Heart left ventricle (tissue), 16 donors: Measurements from ENCODE around the gene FRRS1. TPM values are rescaled to one million over a fixed set of nuclear protein-coding genes. Genes with fewer than 3 reads are reported as not detected.

Experiments
- ATAC-seq, 4 donors: fragments of 200-7000 bp; cut with Tn5 transposase; one replicate each; pipeline ENCODE4 v1.9.1; 2020 to 2022; ENCODE audit warnings: moderate library complexity in 4 of 4, mild to moderate bottlenecking in 3 of 4, moderate number of reproducible peaks in 1 of 4
- DNase-seq, 5 donors: peaks; one replicate each; pipeline ENCODE4 v3.0.0-alpha.2; 2020
- H3K27ac ChIP-seq, 12 donors: fragments of 200-600 bp; sonication (generic) in 4 of 12; one replicate each; pipeline versions ENCODE4 v1.5.0 to v1.8.0; 2016 to 2022; ENCODE audit warnings: mild to moderate bottlenecking in 2 of 12
- H3K27me3 ChIP-seq, 9 donors: fragments of 200-600 bp; sonication (generic) in 2 of 9; one replicate each; pipeline versions ENCODE4 v1.5.1 to v1.8.0; 2016 to 2022; ENCODE audit warnings: mild to moderate bottlenecking in 3 of 9
- H3K36me3 ChIP-seq, 9 donors: fragments of 200-600 bp; sonication (generic) in 2 of 9; one replicate each; pipeline versions ENCODE4 v1.5.0 to v1.8.0; 2018 to 2022; ENCODE audit warnings: mild to moderate bottlenecking in 2 of 9
- H3K4me1 ChIP-seq, 12 donors: fragments of 200-600 bp; sonication (generic) in 4 of 12; one replicate each; pipeline versions ENCODE4 v1.5.0 to v1.8.0; 2016 to 2022; ENCODE audit warnings: mild to moderate bottlenecking in 3 of 12
- H3K4me3 ChIP-seq, 12 donors: fragments of 200-600 bp; sonication (generic) in 4 of 12; one replicate each; pipeline versions ENCODE4 v1.5.0 to v1.8.0; 2017 to 2022; ENCODE audit warnings: mild to moderate bottlenecking in 9 of 12, moderate library complexity in 4 of 12
- H3K9me3 ChIP-seq, 12 donors: fragments of 200-600 bp; sonication (generic) in 4 of 12; one replicate each; pipeline versions ENCODE4 v1.5.0 to v1.8.0; 2016 to 2022; ENCODE audit warnings: mild to moderate bottlenecking in 1 of 12
- POLR2A ChIP-seq, 2 donors: fragments of 450-650 bp; IDR thresholded peaks; one replicate each; pipeline ENCODE4 v1.6.1; 2017; ENCODE audit warnings: antibody characterized with exemption in 2 of 2, mild to moderate bottlenecking in 2 of 2, moderate library complexity in 2 of 2
- WGBS, 4 donors: extraction: QIAGEN DNeasy Blood & Tissue Kit in 2 of 4; methylation state at CpG; one replicate each; pipeline versions ENCODE4 v1.1.5 to v1.1.7; 2013 to 2018; 5-methylcytosine and 5-hydroxymethylcytosine counted together
- intact Hi-C, 10 donors: fragments of 100-400 bp; cut with DNase I; formaldehyde crosslinking; loops; one replicate each; pipeline versions ENCODE4 v1.11.1 to v1.14.2; 2022
- polyA plus RNA-seq, 2 donors: library from polyadenylated mRNA; stranded (reverse); fragments of 200-250 nt; gene quantifications; one replicate each; pipeline ENCODE4 v1.2.3, GENCODE V29; 2013
- total RNA-seq, 9 donors: library from RNA; depleted of rRNA in 2 of 9; stranded (reverse); fragments of >200 nt in 2 of 9; fragmentation: NEBNext Ultra II Directional in 3 of 9; extraction: Animal tissue kit (Norgen Biotek cat#: 25700) in 3 of 9; gene quantifications; one replicate each; pipeline versions ENCODE4 v1.1.0 to v1.2.4, GENCODE V29; 2016 to 2023
- TF ChIP-seq, protein P1 (sequence below), 12 donors: fragments of 200-600 bp; sonication (generic) in 4 of 12; IDR thresholded peaks; one replicate each; pipeline versions ENCODE4 v1.5.0 to v1.8.0; 2018 to 2022; ENCODE audit warnings: antibody characterized with exemption in 12 of 12, mild to moderate bottlenecking in 5 of 12
- donor health status: ischemic (EF 13 %, LVEDD 7.1; RV severe dilation, severe dysfunction).
- donor health status: healthy with polysubstance abuse.
- donor health status: DM: no; HTN: yes; CAD: no.
- donor health status: DM: no; HTN: no; CAD: no.
- donor health status: ischemic (EF 25% LVEDD 6.9; RV normal size, moderate dysfunction).
- donor health status: ischemic (EF 25% LVEDD 5.7; RV mildly dilated, moderate dysfunction).
- donor health status: healthy.
- donor health status: DM: yes; HTN: yes; CAD: no.
- donor health status: ischemic (EF 35%, LVEDD 5.7; RV mildly dilated, moderate dysfunction).
- donor health status: nonischemic (EF 11% LVEDD 7.7; RV severe dilation, severe dysfunction).
- donor health status: DM: yes; HTN: yes; CAD: no.
- donor health status: PGD.
- donor health status: ischemic (EF 29% LVEDD 5.4; RV normal size, mild dysfunction).
- donor health status: nonischemic (EF 23%, LVEDD 6.1; RV moderate dilation, normal function).

FRRS1 gene
- total and polyA plus RNA-seq, 11 donors = 0.50 to 9.3 (median 5.4) TPM

DNA sequence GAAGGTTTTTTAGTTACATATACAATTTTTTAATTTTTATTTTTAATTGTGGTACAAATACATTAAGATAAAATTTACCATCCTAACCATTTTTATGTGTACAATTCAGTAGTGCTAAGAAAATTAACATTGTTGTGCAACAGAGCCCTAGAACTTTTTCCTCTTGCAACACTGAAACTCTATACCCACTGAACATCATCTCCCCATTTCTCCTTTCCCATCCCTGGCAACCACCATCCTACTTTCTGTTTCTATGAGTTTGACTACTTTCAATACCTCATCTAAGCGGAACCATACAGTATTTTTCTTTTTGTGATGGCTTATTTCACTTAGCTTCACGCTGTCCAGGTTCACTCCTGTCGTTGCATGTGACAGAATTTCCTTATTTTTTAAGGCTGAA lies 66.4 kb downstream of the FRRS1 start:
- Histone ChIP-seq H3K9me3 (peaks cover 0 to 6% (median 0%) of the 10 kb centered on the region in 12 donors), H3K4me1 (peaks cover 0 to 8% (median 0%) of the 10 kb centered on the region in 12 donors), H3K27me3 (no peaks in the 10 kb centered on the region), H3K36me3 (peaks cover 0 to 9% (median 2%) of the 10 kb centered on the region in 9 donors), H3K4me3 (no peak overlapping the region), H3K27ac (no peak overlapping the region)
- DNase-seq (no peak), ATAC-seq (no peak)
- 92 to 95% (median 94%) methylated on average over 3 of the region's 3 CpGs for WGBS, 4 donors
- TF ChIP-seq, protein P1, sequence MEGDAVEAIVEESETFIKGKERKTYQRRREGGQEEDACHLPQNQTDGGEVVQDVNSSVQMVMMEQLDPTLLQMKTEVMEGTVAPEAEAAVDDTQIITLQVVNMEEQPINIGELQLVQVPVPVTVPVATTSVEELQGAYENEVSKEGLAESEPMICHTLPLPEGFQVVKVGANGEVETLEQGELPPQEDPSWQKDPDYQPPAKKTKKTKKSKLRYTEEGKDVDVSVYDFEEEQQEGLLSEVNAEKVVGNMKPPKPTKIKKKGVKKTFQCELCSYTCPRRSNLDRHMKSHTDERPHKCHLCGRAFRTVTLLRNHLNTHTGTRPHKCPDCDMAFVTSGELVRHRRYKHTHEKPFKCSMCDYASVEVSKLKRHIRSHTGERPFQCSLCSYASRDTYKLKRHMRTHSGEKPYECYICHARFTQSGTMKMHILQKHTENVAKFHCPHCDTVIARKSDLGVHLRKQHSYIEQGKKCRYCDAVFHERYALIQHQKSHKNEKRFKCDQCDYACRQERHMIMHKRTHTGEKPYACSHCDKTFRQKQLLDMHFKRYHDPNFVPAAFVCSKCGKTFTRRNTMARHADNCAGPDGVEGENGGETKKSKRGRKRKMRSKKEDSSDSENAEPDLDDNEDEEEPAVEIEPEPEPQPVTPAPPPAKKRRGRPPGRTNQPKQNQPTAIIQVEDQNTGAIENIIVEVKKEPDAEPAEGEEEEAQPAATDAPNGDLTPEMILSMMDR (IDR thresholded peaks at IDR 0.05) = no peak
- no peak for TF ChIP-seq POLR2A (IDR thresholded peaks at IDR 0.05)
- intact Hi-C loops = loop anchor here in 7 of 10 donors (10.0 kb wide), 4 partner anchors 105 to 905 kb away; no protein-coding TSS in a partner anchor

GRCh38 chr1:99697580-99697979 lies 68.9 kb downstream of the FRRS1 start:
- Histone ChIP-seq H3K4me1 (peaks cover 0 to 1% (median 0%) of the 10 kb centered on the region in 12 donors), H3K27ac (no peak overlapping the region), H3K9me3 (peaks cover 0 to 6% (median 0%) of the 10 kb centered on the region in 12 donors), H3K4me3 (no peak overlapping the region), H3K36me3 (peaks cover 0 to 34% (median 22%) of the 10 kb centered on the region in 9 donors), H3K27me3 (no peaks in the 10 kb centered on the region)
- 43 to 53% (median 50%) methylated on average over 1 of the region's 1 CpG for WGBS, 4 donors
- no peak for TF ChIP-seq POLR2A (IDR thresholded peaks at IDR 0.05)
- no peak for DNase-seq
- ATAC-seq = no peak
- intact Hi-C loops = loop anchor here in 1 of 10 donors (10.0 kb wide), 1 partner anchor 373 kb away; no protein-coding TSS in a partner anchor

GRCh38 chr1:99696616-99697015 lies 69.8 kb downstream of the FRRS1 start:
- no peak overlapping the region for H3K27ac ChIP-seq
- TF ChIP-seq, protein P1 (IDR thresholded peaks at IDR 0.05) = no peak
- no peak for TF ChIP-seq POLR2A (IDR thresholded peaks at IDR 0.05)
- no peak for DNase-seq
- intact Hi-C loops = loop anchor here in 1 of 10 donors (10.0 kb wide), 1 partner anchor 372 kb away; no protein-coding TSS in a partner anchor
- H3K9me3 ChIP-seq = peaks cover 0 to 6% (median 0%) of the 10 kb centered on the region in 12 donors
- ATAC-seq = peak in 3 of 4 donors; percentile 23 to 56 (median 39)
- peaks cover 0 to 11% (median 5%) of the 10 kb centered on the region in 12 donors for H3K4me1 ChIP-seq
- WGBS, 4 donors = 75 to 93% (median 91%) methylated on average over 2 of the region's 2 CpGs
- peaks cover 0 to 44% (median 30%) of the 10 kb centered on the region in 9 donors for H3K36me3 ChIP-seq
- H3K4me3 ChIP-seq = no peak overlapping the region
- H3K27me3 ChIP-seq = no peaks in the 10 kb centered on the region

DNA sequence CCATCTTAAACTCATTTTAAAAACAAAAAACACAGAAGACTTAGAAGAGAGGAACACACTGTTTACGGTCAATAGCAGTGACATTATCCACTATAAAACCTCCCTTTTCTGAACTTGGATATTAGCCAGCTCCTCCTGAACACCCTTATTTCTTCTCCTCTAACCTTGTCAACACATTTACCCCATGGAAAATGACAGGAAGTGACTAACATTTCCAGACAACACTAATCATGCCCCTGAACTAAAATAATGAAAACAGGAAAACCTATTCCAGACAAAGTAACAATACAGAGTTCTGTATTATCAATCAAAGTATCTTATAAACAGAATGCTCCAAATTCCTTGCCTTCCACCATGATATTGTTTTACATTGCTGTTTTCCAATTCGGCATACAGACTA lies 75.3 kb downstream of the FRRS1 start:
- ATAC-seq (peak; percentile 6 to 78 (median 55)), DNase-seq (no peak)
- TF ChIP-seq POLR2A (IDR thresholded peaks at IDR 0.05) = no peak
- TF ChIP-seq, protein P1 (IDR thresholded peaks at IDR 0.05) = no peak
- no peak overlapping the region for H3K4me3 ChIP-seq
- intact Hi-C loops = loop anchor here in 1 of 10 donors (10.0 kb wide), 1 partner anchor 366 kb away; no protein-coding TSS in a partner anchor
- 49 to 67% (median 60%) methylated on average over 2 of the region's 2 CpGs for WGBS, 4 donors
- H3K27ac ChIP-seq = peak overlapping the region in 10 of 12 donors; percentile 3 to 65 (median 44)
- H3K36me3 ChIP-seq = peaks cover 0 to 96% (median 57%) of the 10 kb centered on the region in 9 donors
- H3K4me1 ChIP-seq = peaks cover 0 to 35% (median 16%) of the 10 kb centered on the region in 12 donors
- H3K9me3 ChIP-seq = no peaks in the 10 kb centered on the region
- H3K27me3 ChIP-seq = no peaks in the 10 kb centered on the region
